HEK293 (cell line): ENCODE results near the gene OR2V1.
A peak's percentile ranks its signal among the peaks of the same experiment; 100 is the strongest.

Experiments used
- CTCF ChIA-PET: fragments of 350-600 bp; formaldehyde crosslinking; extraction: SDS; loops from one replicate; lab custom pipeline; 2021; ENCODE audit warnings: antibody characterized with exemption; lab: Yijun Ruan, JAX
- POLR2A ChIA-PET: fragments of 300-600 bp; formaldehyde crosslinking; extraction: SDS; loops from one replicate; lab custom pipeline; 2020; ENCODE audit warnings: antibody characterized with exemption, inconsistent platforms; lab: Yijun Ruan, JAX
- H3K27ac ChIP-seq: fragments of 200-500 bp; sonication (Bioruptor generic); 2 replicates; pipeline ENCODE4 v1.5.1; 2014; ENCODE audit warnings: low read depth, low read length, control low read depth, inconsistent platforms; ENCODE audit errors: extremely low read depth
- H3K36me3 ChIP-seq, 2 experiments: fragments of 200-500 bp in 1 of 2; sonication (Bioruptor generic) in 1 of 2; 1 replicate in 1 of 2; 2 replicates in 1 of 2; pipeline ENCODE4 v1.5.1; 2014 to 2017; ENCODE audit warnings: inconsistent platforms in 2 of 2, low read length in 2 of 2; ENCODE audit not compliant: control insufficient read depth in 2 of 2, insufficient read depth in 1 of 2
- H3K4me1 ChIP-seq: fragments of 200-500 bp; sonication (Bioruptor generic); 2 replicates; pipeline ENCODE4 v1.5.1; 2014; ENCODE audit warnings: mild to moderate bottlenecking, low read length, inconsistent platforms; ENCODE audit not compliant: control insufficient read depth, insufficient read depth
- H3K4me3 ChIP-seq: 2 replicates; pipeline ENCODE4 v1.5.1; 2011; ENCODE audit warnings: low read depth, mild to moderate bottlenecking, control low read depth, low read length, moderate library complexity
- H3K9me3 ChIP-seq: fragments of 200-500 bp; sonication (Bioruptor generic); 2 replicates; pipeline ENCODE4 v1.5.1; 2014; ENCODE audit warnings: low read depth, low read length, inconsistent platforms; ENCODE audit not compliant: control insufficient read depth, insufficient read depth
- EGR2 ChIP-seq: fragments of 450-650 bp; formaldehyde crosslinking; IDR thresholded peaks from 2 replicates; pipeline ENCODE4 v1.5.1; 2016; ENCODE audit warnings: low read depth, missing biosample characterization, missing genetic modification characterization
- IKZF3 ChIP-seq: fragments of 450-650 bp; IDR thresholded peaks from 2 replicates; pipeline ENCODE4 v1.5.0; 2018; ENCODE audit warnings: missing biosample characterization, mild to moderate bottlenecking, missing genetic modification characterization, moderate library complexity
- KLF17 ChIP-seq: fragments of 450-650 bp; formaldehyde crosslinking; IDR thresholded peaks from 2 replicates; pipeline ENCODE4 v1.5.1; 2016; ENCODE audit warnings: missing biosample characterization, missing genetic modification characterization
- SP7 ChIP-seq: fragments of 450-650 bp; formaldehyde crosslinking; IDR thresholded peaks from 2 replicates; pipeline ENCODE4 v1.5.1; 2016; ENCODE audit warnings: missing biosample characterization, missing genetic modification characterization
- TRIM28 ChIP-seq: IDR thresholded peaks from 2 replicates; pipeline ENCODE4 v1.6.1; 2011; ENCODE audit warnings: low read length, control low read depth, borderline replicate concordance
- ZBTB20 ChIP-seq: fragments of 450-650 bp; formaldehyde crosslinking; IDR thresholded peaks from 2 replicates; pipeline ENCODE4 v1.5.1; 2016; ENCODE audit warnings: missing biosample characterization, missing genetic modification characterization
- ZBTB21 ChIP-seq: fragments of 450-650 bp; formaldehyde crosslinking; IDR thresholded peaks from 2 replicates; pipeline ENCODE4 v1.5.1; 2017; ENCODE audit warnings: missing biosample characterization, missing genetic modification characterization
- ZBTB26 ChIP-seq: fragments of 450-650 bp; formaldehyde crosslinking; optimal IDR thresholded peaks from 2 replicates; pipeline ENCODE3; 2016; ENCODE audit warnings: missing biosample characterization, mild to moderate bottlenecking, missing genetic modification characterization
- ZBTB8A ChIP-seq: fragments of 450-650 bp; formaldehyde crosslinking; IDR thresholded peaks from 2 replicates; pipeline ENCODE4 v1.5.1; 2016; ENCODE audit warnings: missing biosample characterization, missing genetic modification characterization
- ZFP3 ChIP-seq: fragments of 450-650 bp; formaldehyde crosslinking; IDR thresholded peaks from 2 replicates; pipeline ENCODE4 v1.5.1; 2016; ENCODE audit warnings: low read depth, missing biosample characterization, missing genetic modification characterization
- ZFP69B ChIP-seq: fragments of 450-650 bp; formaldehyde crosslinking; IDR thresholded peaks from 2 replicates; pipeline ENCODE4 v1.5.1; 2016; ENCODE audit warnings: missing biosample characterization, missing genetic modification characterization
- ZIC2 ChIP-seq: fragments of 450-650 bp; formaldehyde crosslinking; IDR thresholded peaks from 2 replicates; pipeline ENCODE4 v1.5.1; 2016; ENCODE audit warnings: missing biosample characterization, missing genetic modification characterization
- ZNF121 ChIP-seq: fragments of 450-650 bp; formaldehyde crosslinking; IDR thresholded peaks from 2 replicates; pipeline ENCODE4 v1.5.1; 2016; ENCODE audit warnings: missing biosample characterization, missing genetic modification characterization
- ZNF184 ChIP-seq: fragments of 450-650 bp; IDR thresholded peaks from 2 replicates; pipeline ENCODE4 v1.5.1; 2018; ENCODE audit warnings: missing biosample characterization, mild to moderate bottlenecking, missing genetic modification characterization
- ZNF335 ChIP-seq: fragments of 450-650 bp; formaldehyde crosslinking; conservative IDR thresholded peaks from 2 replicates; pipeline ENCODE4 v1.5.1; 2016; ENCODE audit warnings: missing biosample characterization, missing genetic modification characterization
- ZNF366 ChIP-seq: fragments of 450-650 bp; formaldehyde crosslinking; conservative IDR thresholded peaks from 2 replicates; pipeline ENCODE4 v1.5.1; 2016; ENCODE audit warnings: missing biosample characterization, missing genetic modification characterization
- ZNF529 ChIP-seq: fragments of 450-650 bp; formaldehyde crosslinking; IDR thresholded peaks from 2 replicates; pipeline ENCODE4 v1.5.1; 2017; ENCODE audit warnings: missing genetic modification characterization, missing biosample characterization; ENCODE audit not compliant: insufficient replicate concordance
- ZNF629 ChIP-seq: fragments of 450-650 bp; formaldehyde crosslinking; IDR thresholded peaks from 2 replicates; pipeline ENCODE4 v1.5.1; 2017; ENCODE audit warnings: missing biosample characterization, missing genetic modification characterization
- ZNF660 ChIP-seq: fragments of 450-650 bp; IDR thresholded peaks from 2 replicates; pipeline ENCODE4 v1.5.1; 2018; ENCODE audit warnings: missing biosample characterization, mild to moderate bottlenecking, missing genetic modification characterization
- ZXDB ChIP-seq: fragments of 450-650 bp; formaldehyde crosslinking; IDR thresholded peaks from 2 replicates; pipeline ENCODE4 v1.5.1; 2016; ENCODE audit warnings: missing biosample characterization, missing genetic modification characterization
- TF ChIP-seq, protein P1 (sequence below): fragments of 450-650 bp; formaldehyde crosslinking; IDR thresholded peaks from 2 replicates; pipeline ENCODE4 v1.5.1; 2016; ENCODE audit warnings: missing biosample characterization, missing genetic modification characterization
- TF ChIP-seq, protein P2 (sequence below): fragments of 450-650 bp; formaldehyde crosslinking; IDR thresholded peaks from 2 replicates; pipeline ENCODE4 v1.5.1; 2016; ENCODE audit warnings: missing biosample characterization, missing genetic modification characterization, low read depth
- TF ChIP-seq, protein P3 (sequence below): fragments of 450-650 bp; formaldehyde crosslinking; IDR thresholded peaks from 2 replicates; pipeline ENCODE4 v1.5.1; 2016; ENCODE audit warnings: missing biosample characterization, missing genetic modification characterization

OR2V1 gene

DNA sequence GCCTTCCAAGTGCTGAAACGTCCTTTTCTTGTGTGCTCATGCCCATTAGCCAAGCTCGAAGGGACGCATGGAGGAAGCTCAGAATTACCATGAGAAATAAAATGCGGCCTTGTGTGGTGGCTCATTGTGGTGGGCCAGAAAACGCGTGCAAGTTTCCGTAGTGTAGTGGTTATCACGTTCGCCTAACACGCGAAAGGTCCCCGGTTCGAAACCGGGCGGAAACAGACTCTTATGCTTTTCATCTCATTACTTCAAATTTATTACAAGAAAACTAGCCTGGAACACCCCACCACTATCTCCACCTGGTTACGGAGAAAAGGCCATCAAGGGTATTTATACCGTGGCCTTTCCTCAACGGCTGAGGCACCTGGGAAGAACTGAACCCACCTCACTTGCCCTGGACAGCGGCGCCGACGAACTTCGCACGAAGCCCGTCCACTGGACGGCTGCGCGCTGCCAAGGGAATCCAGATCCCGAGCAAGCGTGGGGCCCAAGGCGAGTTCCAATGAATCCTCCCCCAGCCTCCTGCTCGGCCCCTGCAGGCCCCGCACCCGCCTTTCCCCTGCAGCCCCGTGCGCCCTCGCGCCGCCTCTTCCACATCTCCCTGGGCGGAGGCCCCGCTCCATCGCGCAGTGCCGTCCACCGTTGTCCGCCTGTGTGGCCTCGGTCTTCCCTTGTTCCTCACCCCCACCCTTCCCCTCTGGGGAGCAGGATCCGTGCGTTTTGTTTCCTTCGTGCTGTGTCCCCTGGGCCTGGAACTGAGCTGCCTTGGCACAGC, 38.7 kb upstream of the OR2V1 start (continued):
- peak; percentile 92 for TF ChIP-seq ZBTB26 (tag by site-specific recombination)
- peak; percentile 64; the same call in 1 of the 2 replicates for TF ChIP-seq ZIC2
- peak; percentile 98 for TF ChIP-seq ZBTB8A (tag by site-specific recombination)
- peak; percentile 63 for TF ChIP-seq ZNF121
- TF ChIP-seq ZFP69B = peak; percentile 65; the same call in 1 of the 2 replicates
- peak; percentile 84 for TF ChIP-seq EGR2 (tag by site-specific recombination)
- 0 out of 2 replicates have a peak, but pooled peaks have one; percentile 15 for TF ChIP-seq ZNF184 (tag by site-specific recombination)
- TF ChIP-seq TRIM28 = peak; percentile 71; the same call in 1 of the 2 replicates
- TF ChIP-seq SP7 = peak; percentile 60; the same call in 1 of the 2 replicates
- TF ChIP-seq IKZF3 (tag by site-specific recombination) = peak; percentile 67; the same call in 1 of the 2 replicates
- TF ChIP-seq KLF17 (tag by site-specific recombination) = peak; percentile 62; the same call in 1 of the 2 replicates
- peak; percentile 98 for TF ChIP-seq ZXDB (tag by site-specific recombination)
- peak; percentile 96 for TF ChIP-seq ZNF660 (tag by site-specific recombination)

- H3K4me1 ChIP-seq = peaks cover 6% of the 10 kb centered on the region
- H3K9me3 ChIP-seq = no peaks in the 10 kb centered on the region
- CTCF ChIA-PET = interaction anchor here (0.6 to 3.6 kb wide), 16 partner anchors 10 to 1089 kb away, joined by 3 to 27 read pairs (median 5); no protein-coding TSS in a partner anchor
- POLR2A ChIA-PET = interaction anchor here (1.0 kb wide), 1 partner anchor 340 kb away, joined by 3 read pairs; no protein-coding TSS in a partner anchor
- TF ChIP-seq ZBTB21 (tag by site-specific recombination) (peak; percentile 88), ZNF366 (tag by site-specific recombination) (0 out of 2 replicates have a peak, but pooled peaks have one; percentile 22), ZFP3 (no peak), ZNF335 (tag by site-specific recombination) (peak; percentile 87), ZNF529 (no peak), ZBTB20 (tag by site-specific recombination) (peak; percentile 80), ZNF629 (tag by site-specific recombination) (peak; percentile 87)
- TF ChIP-seq, protein P1, sequence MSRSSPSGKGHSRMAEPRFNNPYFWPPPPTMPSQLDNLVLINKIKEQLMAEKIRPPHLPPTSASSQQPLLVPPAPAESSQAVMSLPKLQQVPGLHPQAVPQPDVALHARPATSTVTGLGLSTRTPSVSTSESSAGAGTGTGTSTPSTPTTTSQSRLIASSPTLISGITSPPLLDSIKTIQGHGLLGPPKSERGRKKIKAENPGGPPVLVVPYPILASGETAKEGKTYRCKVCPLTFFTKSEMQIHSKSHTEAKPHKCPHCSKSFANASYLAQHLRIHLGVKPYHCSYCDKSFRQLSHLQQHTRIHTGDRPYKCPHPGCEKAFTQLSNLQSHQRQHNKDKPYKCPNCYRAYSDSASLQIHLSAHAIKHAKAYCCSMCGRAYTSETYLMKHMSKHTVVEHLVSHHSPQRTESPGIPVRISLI (tag by site-specific recombination) = peak; percentile 94
- TF ChIP-seq, protein P2, sequence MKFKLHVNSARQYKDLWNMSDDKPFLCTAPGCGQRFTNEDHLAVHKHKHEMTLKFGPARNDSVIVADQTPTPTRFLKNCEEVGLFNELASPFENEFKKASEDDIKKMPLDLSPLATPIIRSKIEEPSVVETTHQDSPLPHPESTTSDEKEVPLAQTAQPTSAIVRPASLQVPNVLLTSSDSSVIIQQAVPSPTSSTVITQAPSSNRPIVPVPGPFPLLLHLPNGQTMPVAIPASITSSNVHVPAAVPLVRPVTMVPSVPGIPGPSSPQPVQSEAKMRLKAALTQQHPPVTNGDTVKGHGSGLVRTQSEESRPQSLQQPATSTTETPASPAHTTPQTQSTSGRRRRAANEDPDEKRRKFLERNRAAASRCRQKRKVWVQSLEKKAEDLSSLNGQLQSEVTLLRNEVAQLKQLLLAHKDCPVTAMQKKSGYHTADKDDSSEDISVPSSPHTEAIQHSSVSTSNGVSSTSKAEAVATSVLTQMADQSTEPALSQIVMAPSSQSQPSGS (tag by site-specific recombination) = peak; percentile 74
- TF ChIP-seq, protein P3, sequence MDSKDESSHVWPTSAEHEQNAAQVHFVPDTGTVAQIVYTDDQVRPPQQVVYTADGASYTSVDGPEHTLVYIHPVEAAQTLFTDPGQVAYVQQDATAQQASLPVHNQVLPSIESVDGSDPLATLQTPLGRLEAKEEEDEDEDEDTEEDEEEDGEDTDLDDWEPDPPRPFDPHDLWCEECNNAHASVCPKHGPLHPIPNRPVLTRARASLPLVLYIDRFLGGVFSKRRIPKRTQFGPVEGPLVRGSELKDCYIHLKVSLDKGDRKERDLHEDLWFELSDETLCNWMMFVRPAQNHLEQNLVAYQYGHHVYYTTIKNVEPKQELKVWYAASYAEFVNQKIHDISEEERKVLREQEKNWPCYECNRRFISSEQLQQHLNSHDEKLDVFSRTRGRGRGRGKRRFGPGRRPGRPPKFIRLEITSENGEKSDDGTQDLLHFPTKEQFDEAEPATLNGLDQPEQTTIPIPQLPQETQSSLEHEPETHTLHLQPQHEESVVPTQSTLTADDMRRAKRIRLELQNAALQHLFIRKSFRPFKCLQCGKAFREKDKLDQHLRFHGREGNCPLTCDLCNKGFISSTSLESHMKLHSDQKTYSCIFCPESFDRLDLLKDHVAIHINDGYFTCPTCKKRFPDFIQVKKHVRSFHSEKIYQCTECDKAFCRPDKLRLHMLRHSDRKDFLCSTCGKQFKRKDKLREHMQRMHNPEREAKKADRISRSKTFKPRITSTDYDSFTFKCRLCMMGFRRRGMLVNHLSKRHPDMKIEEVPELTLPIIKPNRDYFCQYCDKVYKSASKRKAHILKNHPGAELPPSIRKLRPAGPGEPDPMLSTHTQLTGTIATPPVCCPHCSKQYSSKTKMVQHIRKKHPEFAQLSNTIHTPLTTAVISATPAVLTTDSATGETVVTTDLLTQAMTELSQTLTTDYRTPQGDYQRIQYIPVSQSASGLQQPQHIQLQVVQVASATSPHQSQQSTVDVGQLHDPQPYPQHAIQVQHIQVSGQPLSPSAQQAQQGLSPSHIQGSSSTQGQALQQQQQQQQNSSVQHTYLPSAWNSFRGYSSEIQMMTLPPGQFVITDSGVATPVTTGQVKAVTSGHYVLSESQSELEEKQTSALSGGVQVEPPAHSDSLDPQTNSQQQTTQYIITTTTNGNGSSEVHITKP (tag by site-specific recombination) = peak; percentile 95
- H3K4me3 ChIP-seq = no peak overlapping the region
- no peak overlapping the region for H3K27ac ChIP-seq
- H3K36me3 ChIP-seq = no peaks in the 10 kb centered on the region
These were observed 37.7 kb upstream of the OR2V1 start for GRCh38 chr5:181168595-181169118.
